Uterus (tissue), 2 donors: Measurements from ENCODE around the gene NAV2.

Experiments used
- POLR2A ChIP-seq, 2 donors: fragments of 450-650 bp; IDR thresholded peaks; one replicate each; pipeline ENCODE4 v1.6.1; 2016; ENCODE audit warnings: antibody characterized with exemption in 2 of 2, mild to moderate bottlenecking in 1 of 2, moderate library complexity in 1 of 2
- TF ChIP-seq, protein P1 (sequence below), 4 experiments: fragments of 200-600 bp in 2 of 4; fragments of 450-650 bp in 2 of 4; sonication (generic) in 2 of 4; IDR thresholded peaks; one replicate each; pipeline ENCODE4 v1.5.1; 2016 to 2019; ENCODE audit warnings: antibody characterized with exemption in 4 of 4, mild to moderate bottlenecking in 2 of 4, moderate library complexity in 1 of 4

GRCh38 chr11:20065406-20065805 is 352.8 kb downstream of the NAV2 start:
- TF ChIP-seq, protein P1, sequence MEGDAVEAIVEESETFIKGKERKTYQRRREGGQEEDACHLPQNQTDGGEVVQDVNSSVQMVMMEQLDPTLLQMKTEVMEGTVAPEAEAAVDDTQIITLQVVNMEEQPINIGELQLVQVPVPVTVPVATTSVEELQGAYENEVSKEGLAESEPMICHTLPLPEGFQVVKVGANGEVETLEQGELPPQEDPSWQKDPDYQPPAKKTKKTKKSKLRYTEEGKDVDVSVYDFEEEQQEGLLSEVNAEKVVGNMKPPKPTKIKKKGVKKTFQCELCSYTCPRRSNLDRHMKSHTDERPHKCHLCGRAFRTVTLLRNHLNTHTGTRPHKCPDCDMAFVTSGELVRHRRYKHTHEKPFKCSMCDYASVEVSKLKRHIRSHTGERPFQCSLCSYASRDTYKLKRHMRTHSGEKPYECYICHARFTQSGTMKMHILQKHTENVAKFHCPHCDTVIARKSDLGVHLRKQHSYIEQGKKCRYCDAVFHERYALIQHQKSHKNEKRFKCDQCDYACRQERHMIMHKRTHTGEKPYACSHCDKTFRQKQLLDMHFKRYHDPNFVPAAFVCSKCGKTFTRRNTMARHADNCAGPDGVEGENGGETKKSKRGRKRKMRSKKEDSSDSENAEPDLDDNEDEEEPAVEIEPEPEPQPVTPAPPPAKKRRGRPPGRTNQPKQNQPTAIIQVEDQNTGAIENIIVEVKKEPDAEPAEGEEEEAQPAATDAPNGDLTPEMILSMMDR (IDR thresholded peaks at IDR 0.05): no peak
- no peak for TF ChIP-seq POLR2A (IDR thresholded peaks at IDR 0.05)
